Renal cortex interstitium (tissue), 11 donors: ENCODE results near the gene AADAT. TPM values are rescaled to one million over a fixed set of nuclear protein-coding genes. Genes with fewer than 3 reads are reported as not detected.
"Not testable (repeated sequence)": the region's sequence is repeated elsewhere in the genome, so short reads cannot be mapped to it uniquely, and the experiment has no call there.

ENCODE experiments used
- DNase-seq, 11 donors: peaks; one replicate each; pipeline ENCODE4 v3.0.0-alpha.2; 2013; ENCODE audit warnings: low read depth in 9 of 11, low spot score in 4 of 11; ENCODE audit errors: extremely low read depth in 1 of 11
- polyA plus RNA-seq, 3 donors: library from polyadenylated mRNA; unstranded; fragments of 120-200 nt; gene quantifications; one replicate each; pipeline ENCODE4 v1.2.1, GENCODE V29; 2013; ENCODE audit not compliant: insufficient read length in 3 of 3

AADAT gene
- polyA plus RNA-seq, 3 donors: 25.0 to 31.1 (median 28.4) TPM

GRCh38 chr4:170098171-170098570 is 8.4 kb upstream of the AADAT start:
- DNase-seq: not testable (repeated sequence)

DNA sequence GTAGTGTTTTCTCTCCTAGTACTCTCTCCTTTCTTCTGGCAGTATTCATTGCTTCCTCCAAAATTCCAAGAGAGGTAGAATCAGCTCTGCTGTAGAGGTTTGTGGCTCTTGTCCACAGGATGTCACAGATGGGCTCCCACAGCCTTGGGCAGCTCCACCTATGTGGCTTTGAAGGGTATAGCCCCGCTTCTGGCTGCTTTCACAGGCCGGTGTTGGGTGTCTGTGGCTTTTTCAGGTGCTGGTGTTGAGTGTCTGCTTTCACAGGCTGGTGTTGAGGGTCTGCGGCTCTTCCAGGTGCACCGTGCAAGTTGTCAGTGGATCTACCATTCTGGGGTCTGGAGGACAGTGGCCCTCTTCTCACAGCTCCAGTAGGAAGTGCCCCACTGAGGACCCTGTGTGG is 7.9 kb upstream of the AADAT start:
- no peak for DNase-seq

DNA sequence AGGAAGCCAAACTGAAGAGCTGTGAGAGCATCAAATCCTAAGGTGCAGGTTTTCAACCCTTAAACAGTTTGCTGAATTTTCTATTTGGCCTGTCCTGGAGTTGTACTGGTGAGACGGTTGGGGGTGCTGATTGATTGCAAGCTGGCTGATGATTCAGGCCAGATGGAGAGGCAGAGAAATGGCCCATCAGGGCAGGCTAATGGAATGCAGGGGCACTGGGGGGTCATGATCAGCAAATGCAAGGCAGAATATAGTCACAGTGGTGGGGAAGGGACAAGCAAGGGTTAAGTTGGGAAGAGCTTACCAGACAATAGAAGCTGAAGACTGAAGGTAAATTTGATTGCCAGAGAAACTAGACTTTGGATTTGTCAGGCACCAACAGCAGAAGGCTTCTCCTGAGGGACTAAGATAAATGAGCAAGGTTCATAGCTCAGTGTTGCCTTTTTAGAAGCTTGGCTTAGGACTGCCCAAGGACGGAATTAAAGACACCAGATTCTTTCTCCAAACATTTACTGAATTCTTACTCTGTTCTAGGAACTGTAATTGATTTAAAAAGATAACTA is 4.3 kb upstream of the AADAT start:
- no peak for DNase-seq

- DNase-seq: no peak
Measured at GRCh38 chr4:170091069-170091696, 1.4 kb upstream of the AADAT start.

DNA sequence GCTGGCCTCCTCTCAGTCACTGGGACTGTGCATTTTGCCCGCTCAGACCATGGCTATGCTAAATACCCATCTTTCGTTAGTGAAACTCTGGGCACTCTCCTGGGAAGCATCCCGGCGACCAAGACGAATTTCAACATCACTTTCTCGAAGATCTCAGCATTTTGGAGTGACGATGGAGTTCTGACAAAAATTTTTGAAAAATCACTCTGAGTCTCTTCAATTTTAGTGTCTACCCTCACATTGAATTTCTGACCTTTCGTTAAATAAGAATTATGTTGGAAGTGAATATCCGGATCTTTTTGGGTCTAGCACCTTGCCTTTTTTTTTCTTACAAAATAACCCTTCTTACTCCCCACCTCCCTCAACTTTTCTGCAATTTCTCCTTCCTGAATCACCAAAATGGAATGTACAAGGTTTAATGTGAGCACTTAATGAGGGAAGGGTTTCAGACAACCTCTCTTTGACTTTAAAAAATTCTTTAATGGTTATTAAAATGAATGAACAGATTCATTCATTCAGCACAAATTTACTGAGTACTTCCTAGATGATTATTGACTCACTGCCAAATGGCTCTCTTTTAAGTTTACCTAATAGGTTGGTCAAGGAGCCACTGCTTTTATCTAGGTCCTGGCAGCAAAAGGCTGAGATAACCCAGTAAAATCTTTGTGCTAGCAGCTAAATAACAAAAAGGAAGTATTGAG is 746 bp upstream of the AADAT start:
- peak in 1 of 11 donors; percentile 4 for DNase-seq

- peak in 9 of 11 donors; percentile 20 to 47 (median 36) for DNase-seq
Measured at GRCh38 chr4:170089274-170089667, 485 bp downstream of the AADAT start.

- no peak for DNase-seq
Measured at GRCh38 chr4:170088716-170089115, 1.0 kb downstream of the AADAT start.

DNA sequence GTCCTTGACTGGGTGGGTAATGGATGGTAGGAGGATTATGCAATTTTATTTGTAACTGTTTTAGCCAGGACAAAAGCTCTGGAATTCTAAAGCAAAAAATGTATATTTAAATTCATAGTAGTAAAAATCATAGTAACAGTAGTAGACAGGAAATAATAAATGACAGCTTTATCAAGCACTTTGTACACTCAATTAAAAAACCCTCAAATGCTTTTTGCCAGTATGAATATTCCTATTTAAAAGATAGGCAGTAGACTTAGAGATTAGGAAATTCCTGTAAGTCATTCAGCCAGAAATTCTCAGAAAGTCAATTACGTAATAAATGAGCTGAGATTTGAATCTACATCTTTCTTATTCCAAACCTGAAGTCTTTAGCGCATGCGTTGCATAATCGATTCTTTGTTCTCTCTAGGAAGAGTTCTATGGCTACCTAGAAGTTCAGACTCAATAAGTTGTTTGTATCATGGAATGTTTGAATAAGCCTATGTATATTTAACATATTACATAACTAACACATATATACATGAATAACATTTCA is 2.5 kb downstream of the AADAT start:
- no peak for DNase-seq

GRCh38 chr4:170083541-170083940 is 6.2 kb downstream of the AADAT start:
- DNase-seq: no peak

- DNase-seq: no peak
Measured at GRCh38 chr4:170080496-170080895, 9.3 kb downstream of the AADAT start.

GRCh38 chr4:170079981-170080380 is 9.8 kb downstream of the AADAT start:
- no peak for DNase-seq

- no peak for DNase-seq
Measured at GRCh38 chr4:170071196-170071595, 18.6 kb downstream of the AADAT start.

DNA sequence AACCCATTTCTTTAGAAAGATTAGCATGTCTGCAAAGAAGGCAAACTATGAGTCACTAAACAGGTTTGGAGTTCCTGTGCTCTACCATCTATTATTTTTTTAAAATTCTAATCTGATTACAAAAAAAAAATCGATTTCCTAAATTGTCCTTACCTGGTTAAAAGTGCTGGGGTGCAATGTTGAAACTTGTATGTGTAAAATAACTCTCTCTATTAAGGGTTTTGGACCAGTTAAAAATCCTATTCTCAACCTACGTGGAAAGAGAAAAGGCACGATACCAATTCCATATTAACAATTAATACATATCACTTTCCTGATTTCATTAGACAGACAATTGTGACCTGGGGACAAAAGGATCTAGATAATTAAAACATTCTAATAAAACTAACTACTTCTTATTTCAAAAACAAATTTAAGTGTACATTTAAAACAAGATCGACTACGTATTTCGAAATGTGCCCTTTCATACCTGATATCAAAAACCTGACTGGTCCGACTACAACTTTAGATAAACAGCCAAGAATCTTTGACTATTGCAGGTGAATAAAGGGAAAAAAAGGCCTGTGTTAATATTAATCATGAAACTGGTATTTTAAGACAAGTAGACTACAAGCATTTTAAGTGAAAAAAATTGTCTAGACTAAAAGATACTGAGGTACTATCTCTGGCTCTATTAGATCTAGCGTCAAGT is 21.2 kb downstream of the AADAT start:
- DNase-seq: no peak

GRCh38 chr4:170059421-170059820 is 30.3 kb downstream of the AADAT start:
- DNase-seq: no peak

DNA sequence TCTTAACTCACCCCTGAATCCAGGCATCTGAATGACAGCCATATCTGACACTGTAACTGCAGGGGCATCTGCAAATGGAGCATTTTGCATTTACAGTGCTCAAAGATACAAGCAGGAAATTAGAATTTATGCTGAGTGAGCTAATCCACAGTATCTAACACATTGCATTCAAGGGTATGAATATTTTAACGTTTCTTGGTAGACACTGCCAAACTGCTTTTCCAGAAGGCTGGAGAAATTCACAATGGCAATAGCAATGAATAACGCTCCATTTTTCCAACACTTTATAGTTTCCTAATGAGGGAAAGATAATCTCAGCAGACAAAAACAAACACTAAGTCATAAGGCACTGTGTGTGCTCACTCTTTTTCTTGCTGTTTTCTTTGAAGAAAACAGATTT is 30.9 kb downstream of the AADAT start:
- no peak for DNase-seq

DNA sequence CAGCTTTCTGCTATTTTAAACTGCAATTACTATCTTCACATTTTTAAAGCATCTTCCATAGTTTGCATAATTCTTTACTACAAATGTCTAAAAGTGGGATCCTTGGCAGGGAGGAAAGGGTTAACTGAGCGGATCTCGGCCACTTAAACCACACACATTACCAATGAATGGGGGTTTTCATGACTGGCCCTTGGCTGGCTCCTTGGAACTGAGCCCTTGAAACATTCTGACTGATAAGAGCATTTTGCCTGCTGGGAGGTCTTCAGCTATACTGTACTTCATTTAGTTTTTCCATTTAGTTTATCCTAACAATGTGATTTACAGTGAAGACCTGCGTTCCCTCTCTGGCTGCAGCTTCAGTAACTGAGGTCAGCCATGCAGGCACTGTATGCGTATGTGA is 31.9 kb downstream of the AADAT start:
- no peak for DNase-seq

- no peak for DNase-seq
Measured at GRCh38 chr4:170052919-170053318, 36.8 kb downstream of the AADAT start.

GRCh38 chr4:170051402-170051801 is 38.4 kb downstream of the AADAT start:
- DNase-seq: no peak

DNA sequence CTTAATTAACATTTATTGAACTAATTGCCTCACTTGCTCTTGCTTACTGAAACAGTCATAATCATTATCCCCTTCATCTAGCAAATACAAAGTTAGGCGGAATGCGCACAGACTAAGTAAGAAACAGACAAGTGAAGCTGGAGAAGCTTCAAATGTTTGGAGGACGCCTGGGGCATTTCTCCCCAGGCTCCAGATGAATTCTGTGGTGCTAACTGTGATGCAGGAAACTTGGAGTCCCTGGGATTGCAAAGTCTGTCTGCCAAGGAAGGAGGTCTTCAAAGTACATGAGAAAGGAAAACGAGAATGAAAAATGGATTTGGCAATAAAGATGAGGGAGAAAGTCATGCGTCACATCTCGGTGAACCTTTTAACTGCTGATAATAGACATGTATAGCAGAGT is 40.0 kb downstream of the AADAT start:
- DNase-seq: no peak
